Measurements from ENCODE around the gene HEPACAM2.

HEPACAM2 gene

GRCh38 chr7:93147363-93147762 lies 78.9 kb downstream of the HEPACAM2 start:
- DNase-seq (ENCODE audit: low spot score): peak; percentile 51

- DNase-seq (ENCODE audit: low spot score): no peak
Observed at GRCh38 chr7:93146472-93147141, 79.7 kb downstream of the HEPACAM2 start.

GRCh38 chr7:93146036-93146435 lies 80.2 kb downstream of the HEPACAM2 start:
- no peak for DNase-seq (ENCODE audit: low spot score)

GRCh38 chr7:93145354-93145753 lies 80.9 kb downstream of the HEPACAM2 start:
- DNase-seq (ENCODE audit: low spot score): no peak

GRCh38 chr7:93142127-93142526 lies 84.1 kb downstream of the HEPACAM2 start:
- DNase-seq (ENCODE audit: low spot score): no peak

- DNase-seq (ENCODE audit: low spot score): no peak
Observed at GRCh38 chr7:93140582-93141191, 85.6 kb downstream of the HEPACAM2 start.

GRCh38 chr7:93138576-93138975 lies 87.7 kb downstream of the HEPACAM2 start:
- DNase-seq (ENCODE audit: low spot score): no peak

All from CD4-positive, alpha-beta T cell treated with Interleukin-6 at 100 ng/mL for 8 hours (primary cell).